HL-60/S4 treated with retinoic acid at 250 ng/mL for 4 days and 3 days (cell line): ENCODE measurements around the gene KHNYN.
"Not testable (repeated sequence)": the region's sequence is repeated elsewhere in the genome, so short reads cannot be mapped to it uniquely, and the experiment has no call there.

Experiments
- in situ Hi-C: fragments of 300-500 bp; cut with MboI; formaldehyde crosslinking; loops from 2 replicates; pipeline ENCODE4 v1.7.0; 2022; ENCODE audit warnings: low sequenced_read_pairs

KHNYN gene

GRCh38 chr14:24463017-24463883, 33.5 kb downstream of the KHNYN start:
- in situ Hi-C loops, result no loop called here

- in situ Hi-C loops, result no loop called here
Measured at GRCh38 chr14:24463884-24464785, 34.4 kb downstream of the KHNYN start.

GRCh38 chr14:24465368-24465767, 35.6 kb downstream of the KHNYN start:
- in situ Hi-C loops, result no loop called here

GRCh38 chr14:24465805-24466204, 36.1 kb downstream of the KHNYN start:
- in situ Hi-C loops, result no loop called here

GRCh38 chr14:24470450-24470849, 40.7 kb downstream of the KHNYN start:
- in situ Hi-C loops, result not testable (repeated sequence)

GRCh38 chr14:24473211-24473610, 43.5 kb downstream of the KHNYN start:
- in situ Hi-C loops, result no loop called here

- in situ Hi-C loops, result no loop called here
Measured at GRCh38 chr14:24475261-24475660, 45.5 kb downstream of the KHNYN start.

- in situ Hi-C loops, result not testable (repeated sequence)
Measured at GRCh38 chr14:24479999-24480398, 50.2 kb downstream of the KHNYN start.

GRCh38 chr14:24481622-24482324, 52.0 kb downstream of the KHNYN start:
- in situ Hi-C loops, result no loop called here

GRCh38 chr14:24482699-24483303, 53.0 kb downstream of the KHNYN start:
- in situ Hi-C loops, result not testable (repeated sequence)

GRCh38 chr14:24483604-24484252, 54.0 kb downstream of the KHNYN start:
- in situ Hi-C loops, result no loop called here
